Immature natural killer cell (primary cell): ENCODE data around the gene CT55. TPM values are rescaled to one million over a fixed set of nuclear protein-coding genes. Genes with fewer than 3 reads are reported as not detected.
"Not testable (repeated sequence)": the region's sequence is repeated elsewhere in the genome, so short reads cannot be mapped to it uniquely, and the experiment has no call there.

Experiments used
- DNase-seq, 3 donors: peaks; one replicate each; pipeline ENCODE4 v3.0.0; 2022; ENCODE audit warnings: mixed read lengths in 1 of 3
- H3K27ac Mint-ChIP-seq, 6 donors: one replicate each; pipeline ENCODE4 v1.8.0; 2020; ENCODE audit warnings: mixed read lengths in 6 of 6, mild to moderate bottlenecking in 5 of 6, inconsistent platforms in 4 of 6, moderate library complexity in 3 of 6
- H3K27me3 Mint-ChIP-seq, 3 donors: one replicate each; pipeline ENCODE4 v1.8.0; 2020 to 2021; ENCODE audit warnings: low read depth in 3 of 3, mild to moderate bottlenecking in 3 of 3, mixed read lengths in 3 of 3, moderate library complexity in 3 of 3, inconsistent platforms in 1 of 3
- H3K36me3 Mint-ChIP-seq, 3 donors: one replicate each; pipeline ENCODE4 v1.8.0; 2020; ENCODE audit warnings: mixed read lengths in 3 of 3, inconsistent platforms in 2 of 3, mild to moderate bottlenecking in 2 of 3
- H3K4me1 Mint-ChIP-seq, 2 donors: one replicate each; pipeline ENCODE4 v1.8.0; 2020; ENCODE audit warnings: inconsistent platforms in 2 of 2, mild to moderate bottlenecking in 2 of 2, mixed read lengths in 2 of 2, moderate library complexity in 1 of 2
- H3K4me3 Mint-ChIP-seq, 5 donors: one replicate each; pipeline ENCODE4 v1.8.0; 2020; ENCODE audit warnings: mild to moderate bottlenecking in 5 of 5, mixed read lengths in 5 of 5, inconsistent platforms in 3 of 5, moderate library complexity in 3 of 5
- H3K9me3 Mint-ChIP-seq, 6 donors: one replicate each; pipeline ENCODE4 v1.8.0; 2020; ENCODE audit warnings: mild to moderate bottlenecking in 6 of 6, mixed read lengths in 6 of 6, inconsistent platforms in 4 of 6, moderate library complexity in 3 of 6
- polyA plus RNA-seq, 3 donors: library from polyadenylated mRNA; unstranded; fragments of 300-500 nt; fragmentation: Illumina TruSeq; gene quantifications; one replicate each; pipeline ENCODE4 v1.2.3, GENCODE V29; 2021

The CT55 gene
- polyA plus RNA-seq, 3 donors from 2014 or later: not detected

GRCh38 chrX:135120056-135120576 is 51.1 kb downstream of the CT55 start, which contains the start of gene ETDB:
ETDB (minus strand) TSS chrX:135120526; CDS start chrX:135119261, 1,265 bp downstream.
- not testable (repeated sequence) for H3K27ac Mint-ChIP-seq, H3K36me3 Mint-ChIP-seq, H3K4me3 Mint-ChIP-seq, H3K9me3 Mint-ChIP-seq, H3K4me1 Mint-ChIP-seq, DNase-seq, H3K27me3 Mint-ChIP-seq

- H3K27ac Mint-ChIP-seq, H3K4me3 Mint-ChIP-seq, H3K36me3 Mint-ChIP-seq, H3K4me1 Mint-ChIP-seq, H3K27me3 Mint-ChIP-seq, H3K9me3 Mint-ChIP-seq, DNase-seq: not testable (repeated sequence)
These were observed 55.1 kb downstream of the CT55 start for GRCh38 chrX:135116064-135116463.

GRCh38 chrX:135114392-135114791 is 56.8 kb downstream of the CT55 start:
- Mint-ChIP-seq H3K9me3 (no peaks in the 10 kb centered on the region), H3K4me1 (no peaks in the 10 kb centered on the region), H3K27me3 (peaks cover 0 to 7% (median 4%) of the 10 kb centered on the region in 3 donors), H3K36me3 (no peaks in the 10 kb centered on the region), H3K4me3 (no peak overlapping the region), H3K27ac (no peak overlapping the region)
- DNase-seq: no peak

- Mint-ChIP-seq H3K27ac (no peak overlapping the region), H3K4me1 (no peaks in the 10 kb centered on the region), H3K27me3 (peaks cover 0 to 7% (median 7%) of the 10 kb centered on the region in 3 donors), H3K9me3 (no peaks in the 10 kb centered on the region), H3K4me3 (no peak overlapping the region), H3K36me3 (no peaks in the 10 kb centered on the region)
- no peak for DNase-seq
These were observed 58.5 kb downstream of the CT55 start for GRCh38 chrX:135112743-135113142.

GRCh38 chrX:135112096-135112729 is 59.0 kb downstream of the CT55 start:
- H3K27me3 Mint-ChIP-seq: peaks cover 0 to 7% (median 7%) of the 10 kb centered on the region in 3 donors
- no peaks in the 10 kb centered on the region for H3K4me1 Mint-ChIP-seq
- no peaks in the 10 kb centered on the region for H3K9me3 Mint-ChIP-seq
- DNase-seq: peak; percentile 22 to 34 (median 29)
- H3K27ac Mint-ChIP-seq: no peak overlapping the region
- H3K36me3 Mint-ChIP-seq: no peaks in the 10 kb centered on the region
- no peak overlapping the region for H3K4me3 Mint-ChIP-seq

GRCh38 chrX:135109554-135109953 is 61.6 kb downstream of the CT55 start:
- H3K27me3 Mint-ChIP-seq: peaks cover 0 to 12% (median 7%) of the 10 kb centered on the region in 3 donors
- H3K4me1 Mint-ChIP-seq: no peaks in the 10 kb centered on the region
- no peak overlapping the region for H3K4me3 Mint-ChIP-seq
- H3K27ac Mint-ChIP-seq: no peak overlapping the region
- no peaks in the 10 kb centered on the region for H3K36me3 Mint-ChIP-seq
- peaks cover 0 to 2% (median 0%) of the 10 kb centered on the region in 6 donors for H3K9me3 Mint-ChIP-seq
- no peak for DNase-seq

Other genes starting within 250 kb of the CT55 start
- under 1 TPM in 2 of 3 donors, not detected in 1; 0.47 to 0.71 TPM for gene SMIM10, start 180.4 kb downstream of the CT55 start, polyA plus RNA-seq
- gene RTL8B, start 148.9 kb downstream of the CT55 start, polyA plus RNA-seq: not detected
- 10 to 100 TPM; 18.4 to 35.9 (median 32.0) TPM for gene RTL8C, start 139.0 kb downstream of the CT55 start, polyA plus RNA-seq
- gene RTL8A, start 119.3 kb downstream of the CT55 start, polyA plus RNA-seq: 10 to 100 TPM; 12.8 to 26.8 (median 22.3) TPM
- gene SMIM10L2B, start 72.7 kb downstream of the CT55 start, polyA plus RNA-seq: not detected
- gene ETDB, start 50.9 kb downstream of the CT55 start, polyA plus RNA-seq: not detected
- gene ETDA, start 80.7 kb upstream of the CT55 start, polyA plus RNA-seq: not detected
- not detected for gene ETDC, start 138.1 kb upstream of the CT55 start, polyA plus RNA-seq
- 1 to 10 TPM; 5.5 to 8.4 (median 7.8) TPM for gene ZNF75D, start 172.7 kb upstream of the CT55 start, polyA plus RNA-seq
- 1 to 10 TPM in 2 of 3 donors, not detected in 1; 1.1 to 1.6 TPM for gene ZNF449, start 173.4 kb upstream of the CT55 start, polyA plus RNA-seq